ENCODE measurements around the gene CIBAR2. TPM values are rescaled to one million over a fixed set of nuclear protein-coding genes. Genes with fewer than 3 reads are reported as not detected.

The CIBAR2 gene
- total RNA-seq, 2 experiments from 2014 or later, result not detected

GRCh38 chr16:85078952-85079351 lies 33.3 kb downstream of the CIBAR2 start:
- intact Hi-C loops (cut with micrococcal nuclease), result no loop called here
- ATAC-seq (no peak), DNase-seq (no peak)
- H3K4me3 Mint-ChIP-seq, result no peak overlapping the region
- no peaks in the 10 kb centered on the region for H3K9me3 Mint-ChIP-seq
- CTCF ChIA-PET, result interaction anchor here (1.4 kb wide), 1 partner anchor 108 kb away, joined by 3 read pairs; no protein-coding TSS in a partner anchor
- H3K27ac Mint-ChIP-seq, result no peak overlapping the region
- no peaks in the 10 kb centered on the region for H3K27me3 Mint-ChIP-seq
- no peaks in the 10 kb centered on the region for H3K36me3 Mint-ChIP-seq (ENCODE audit: low read depth)
- H3K4me1 Mint-ChIP-seq (ENCODE audit: low read depth), result peaks cover 12% of the 10 kb centered on the region
- TF ChIP-seq CTCF (IDR thresholded peaks at IDR 0.05), result no peak
- POLR2A ChIA-PET, result interaction anchor here (1.1 kb wide), 1 partner anchor 14 kb away, joined by 3 read pairs; no protein-coding TSS in a partner anchor

- intact Hi-C loops (cut with micrococcal nuclease), result no loop called here
- DNase-seq (no peak), ATAC-seq (no peak)
- no peak overlapping the region for H3K4me3 Mint-ChIP-seq
- no peak for TF ChIP-seq CTCF (IDR thresholded peaks at IDR 0.05)
- ChIA-PET CTCF (interaction anchor here (1.2 kb wide), 1 partner anchor 8 kb away, joined by 3 read pairs; no protein-coding TSS in a partner anchor), POLR2A (no interaction called here)
- no peak overlapping the region for H3K27ac Mint-ChIP-seq
- H3K27me3 Mint-ChIP-seq, result no peaks in the 10 kb centered on the region
- no peaks in the 10 kb centered on the region for H3K36me3 Mint-ChIP-seq (ENCODE audit: low read depth)
- peaks cover 6% of the 10 kb centered on the region for H3K4me1 Mint-ChIP-seq (ENCODE audit: low read depth)
- H3K9me3 Mint-ChIP-seq, result no peaks in the 10 kb centered on the region
These were observed 34.0 kb downstream of the CIBAR2 start for GRCh38 chr16:85078226-85078625.

- H3K27ac Mint-ChIP-seq, result no peak overlapping the region
- ChIA-PET POLR2A (no interaction called here), CTCF (interaction anchor here (0.9 to 1.2 kb wide), 2 partner anchors 9 to 16 kb away, joined by 3 to 4 read pairs; no protein-coding TSS in a partner anchor)
- H3K4me3 Mint-ChIP-seq, result no peak overlapping the region
- DNase-seq, result no peak
- ATAC-seq, result no peak
- peaks cover 2% of the 10 kb centered on the region for H3K4me1 Mint-ChIP-seq (ENCODE audit: low read depth)
- no peaks in the 10 kb centered on the region for H3K27me3 Mint-ChIP-seq
- H3K9me3 Mint-ChIP-seq, result no peaks in the 10 kb centered on the region
- no peak for TF ChIP-seq CTCF (IDR thresholded peaks at IDR 0.05)
- intact Hi-C loops (cut with micrococcal nuclease), result no loop called here
- no peaks in the 10 kb centered on the region for H3K36me3 Mint-ChIP-seq (ENCODE audit: low read depth)
These were observed 34.6 kb downstream of the CIBAR2 start for GRCh38 chr16:85077576-85078125.

- CTCF ChIA-PET, result interaction anchor here (0.9 kb wide), 1 partner anchor 15 kb away, joined by 4 read pairs; no protein-coding TSS in a partner anchor
- no peak overlapping the region for H3K4me3 Mint-ChIP-seq
- no peak for DNase-seq
- H3K27me3 Mint-ChIP-seq, result no peaks in the 10 kb centered on the region
- H3K4me1 Mint-ChIP-seq (ENCODE audit: low read depth), result no peaks in the 10 kb centered on the region
- intact Hi-C loops (cut with micrococcal nuclease), result no loop called here
- no peak for ATAC-seq
- POLR2A ChIA-PET, result no interaction called here
- no peaks in the 10 kb centered on the region for H3K36me3 Mint-ChIP-seq (ENCODE audit: low read depth)
- no peak for TF ChIP-seq CTCF (IDR thresholded peaks at IDR 0.05)
- no peak overlapping the region for H3K27ac Mint-ChIP-seq
- H3K9me3 Mint-ChIP-seq, result no peaks in the 10 kb centered on the region
These were observed 35.2 kb downstream of the CIBAR2 start for GRCh38 chr16:85077039-85077438.

GRCh38 chr16:85075236-85075924 lies 36.9 kb downstream of the CIBAR2 start:
- Mint-ChIP-seq H3K9me3 (no peaks in the 10 kb centered on the region), H3K4me3 (no peak overlapping the region), H3K4me1 (ENCODE audit: low read depth) (no peaks in the 10 kb centered on the region), H3K36me3 (ENCODE audit: low read depth) (peaks cover 4% of the 10 kb centered on the region), H3K27ac (no peak overlapping the region), H3K27me3 (no peaks in the 10 kb centered on the region)
- POLR2A ChIA-PET, result interaction anchor here (1.4 to 1.7 kb wide), 2 partner anchors 11 to 19 kb away, joined by 3 to 4 read pairs; no protein-coding TSS in a partner anchor
- TF ChIP-seq CTCF (IDR thresholded peaks at IDR 0.05), result no peak
- intact Hi-C loops (cut with micrococcal nuclease), result no loop called here
- DNase-seq, result no peak
- CTCF ChIA-PET, result interaction anchor here (0.9 to 1.4 kb wide), 3 partner anchors 10 to 337 kb away, joined by 3 to 6 read pairs (median 4); no protein-coding TSS in a partner anchor
- no peak for ATAC-seq
